GM23338 (cell line): ENCODE results near the gene MAIP1.

Experiments used
- CREB1 ChIP-seq: fragments of 250-450 bp; sonication (Bioruptor Pico); IDR thresholded peaks from 2 replicates; pipeline ENCODE4 v1.5.0; 2020; ENCODE audit warnings: low read depth, mild to moderate bottlenecking, moderate library complexity
- CTCF ChIP-seq, 2 experiments: fragments of 200-600 bp in 1 of 2; sonication (generic) in 1 of 2; conservative IDR thresholded peaks; 2 replicates each; pipeline versions ENCODE4 v1.5.1 to v1.6.1; 2016 to 2017; ENCODE audit warnings: antibody characterized with exemption in 2 of 2, low read depth in 2 of 2, mild to moderate bottlenecking in 2 of 2, moderate library complexity in 1 of 2
- EZH2 ChIP-seq: fragments of 200-600 bp; sonication (generic); IDR thresholded peaks from one replicate; pipeline ENCODE4 v1.8.0; 2017; ENCODE audit warnings: antibody characterized with exemption, mild to moderate bottlenecking, low read depth; ENCODE audit not compliant: unreplicated experiment
- EZH2phosphoT487 ChIP-seq: fragments of 200-600 bp; sonication (generic); IDR thresholded peaks from one replicate; pipeline ENCODE4 v1.8.1; 2018; ENCODE audit warnings: antibody characterized with exemption; ENCODE audit not compliant: unreplicated experiment
- JUNB ChIP-seq: IDR thresholded peaks from one replicate; pipeline ENCODE4 v1.6.1; 2016; ENCODE audit warnings: antibody characterized with exemption; ENCODE audit not compliant: unreplicated experiment
- POLR2AphosphoS5 ChIP-seq: IDR thresholded peaks from 2 replicates; pipeline ENCODE4 v1.6.1; 2016; ENCODE audit warnings: antibody characterized with exemption, low read depth
- TF ChIP-seq, protein P1 (sequence below): fragments of 250-450 bp; sonication (Bioruptor Pico); IDR thresholded peaks from 2 replicates; pipeline ENCODE4 v1.5.0; 2020; ENCODE audit warnings: mild to moderate bottlenecking, moderate library complexity
- TF ChIP-seq, protein P2 (sequence below): IDR thresholded peaks from one replicate; pipeline ENCODE4 v1.6.1; 2018; ENCODE audit warnings: antibody characterized with exemption; ENCODE audit not compliant: unreplicated experiment
- TF ChIP-seq, protein P3 (sequence below): IDR thresholded peaks from 2 replicates; pipeline ENCODE4 v1.6.1; 2016; ENCODE audit warnings: antibody characterized with exemption

DNA sequence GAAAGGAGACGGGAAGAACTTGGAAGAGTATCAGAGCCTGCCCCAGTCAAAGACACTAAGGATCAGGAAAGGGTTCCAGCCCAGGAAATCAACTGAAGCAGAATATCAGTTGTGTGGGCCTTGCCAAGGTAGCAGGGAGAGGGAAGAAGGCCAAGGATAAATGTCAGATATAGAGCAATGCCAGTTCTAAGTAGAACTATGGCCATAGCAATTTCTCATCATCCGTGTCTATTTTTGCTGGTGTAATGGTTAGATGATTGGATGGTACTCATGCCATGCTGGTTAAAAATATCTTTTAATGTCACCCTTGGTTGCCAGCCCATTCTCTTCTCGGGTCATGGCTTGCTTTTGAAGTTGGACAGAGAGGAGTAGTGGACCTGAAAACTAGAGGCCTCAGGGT lies 41.9 kb downstream of the MAIP1 start:
- TF ChIP-seq CTCF (conservative IDR thresholded peaks at IDR 0.05; ENCODE audit: low read depth in 2 of 2), result no peak
- TF ChIP-seq POLR2AphosphoS5, result no peak
- TF ChIP-seq EZH2, result no peak
- TF ChIP-seq EZH2phosphoT487, result no peak
- TF ChIP-seq, protein P1, sequence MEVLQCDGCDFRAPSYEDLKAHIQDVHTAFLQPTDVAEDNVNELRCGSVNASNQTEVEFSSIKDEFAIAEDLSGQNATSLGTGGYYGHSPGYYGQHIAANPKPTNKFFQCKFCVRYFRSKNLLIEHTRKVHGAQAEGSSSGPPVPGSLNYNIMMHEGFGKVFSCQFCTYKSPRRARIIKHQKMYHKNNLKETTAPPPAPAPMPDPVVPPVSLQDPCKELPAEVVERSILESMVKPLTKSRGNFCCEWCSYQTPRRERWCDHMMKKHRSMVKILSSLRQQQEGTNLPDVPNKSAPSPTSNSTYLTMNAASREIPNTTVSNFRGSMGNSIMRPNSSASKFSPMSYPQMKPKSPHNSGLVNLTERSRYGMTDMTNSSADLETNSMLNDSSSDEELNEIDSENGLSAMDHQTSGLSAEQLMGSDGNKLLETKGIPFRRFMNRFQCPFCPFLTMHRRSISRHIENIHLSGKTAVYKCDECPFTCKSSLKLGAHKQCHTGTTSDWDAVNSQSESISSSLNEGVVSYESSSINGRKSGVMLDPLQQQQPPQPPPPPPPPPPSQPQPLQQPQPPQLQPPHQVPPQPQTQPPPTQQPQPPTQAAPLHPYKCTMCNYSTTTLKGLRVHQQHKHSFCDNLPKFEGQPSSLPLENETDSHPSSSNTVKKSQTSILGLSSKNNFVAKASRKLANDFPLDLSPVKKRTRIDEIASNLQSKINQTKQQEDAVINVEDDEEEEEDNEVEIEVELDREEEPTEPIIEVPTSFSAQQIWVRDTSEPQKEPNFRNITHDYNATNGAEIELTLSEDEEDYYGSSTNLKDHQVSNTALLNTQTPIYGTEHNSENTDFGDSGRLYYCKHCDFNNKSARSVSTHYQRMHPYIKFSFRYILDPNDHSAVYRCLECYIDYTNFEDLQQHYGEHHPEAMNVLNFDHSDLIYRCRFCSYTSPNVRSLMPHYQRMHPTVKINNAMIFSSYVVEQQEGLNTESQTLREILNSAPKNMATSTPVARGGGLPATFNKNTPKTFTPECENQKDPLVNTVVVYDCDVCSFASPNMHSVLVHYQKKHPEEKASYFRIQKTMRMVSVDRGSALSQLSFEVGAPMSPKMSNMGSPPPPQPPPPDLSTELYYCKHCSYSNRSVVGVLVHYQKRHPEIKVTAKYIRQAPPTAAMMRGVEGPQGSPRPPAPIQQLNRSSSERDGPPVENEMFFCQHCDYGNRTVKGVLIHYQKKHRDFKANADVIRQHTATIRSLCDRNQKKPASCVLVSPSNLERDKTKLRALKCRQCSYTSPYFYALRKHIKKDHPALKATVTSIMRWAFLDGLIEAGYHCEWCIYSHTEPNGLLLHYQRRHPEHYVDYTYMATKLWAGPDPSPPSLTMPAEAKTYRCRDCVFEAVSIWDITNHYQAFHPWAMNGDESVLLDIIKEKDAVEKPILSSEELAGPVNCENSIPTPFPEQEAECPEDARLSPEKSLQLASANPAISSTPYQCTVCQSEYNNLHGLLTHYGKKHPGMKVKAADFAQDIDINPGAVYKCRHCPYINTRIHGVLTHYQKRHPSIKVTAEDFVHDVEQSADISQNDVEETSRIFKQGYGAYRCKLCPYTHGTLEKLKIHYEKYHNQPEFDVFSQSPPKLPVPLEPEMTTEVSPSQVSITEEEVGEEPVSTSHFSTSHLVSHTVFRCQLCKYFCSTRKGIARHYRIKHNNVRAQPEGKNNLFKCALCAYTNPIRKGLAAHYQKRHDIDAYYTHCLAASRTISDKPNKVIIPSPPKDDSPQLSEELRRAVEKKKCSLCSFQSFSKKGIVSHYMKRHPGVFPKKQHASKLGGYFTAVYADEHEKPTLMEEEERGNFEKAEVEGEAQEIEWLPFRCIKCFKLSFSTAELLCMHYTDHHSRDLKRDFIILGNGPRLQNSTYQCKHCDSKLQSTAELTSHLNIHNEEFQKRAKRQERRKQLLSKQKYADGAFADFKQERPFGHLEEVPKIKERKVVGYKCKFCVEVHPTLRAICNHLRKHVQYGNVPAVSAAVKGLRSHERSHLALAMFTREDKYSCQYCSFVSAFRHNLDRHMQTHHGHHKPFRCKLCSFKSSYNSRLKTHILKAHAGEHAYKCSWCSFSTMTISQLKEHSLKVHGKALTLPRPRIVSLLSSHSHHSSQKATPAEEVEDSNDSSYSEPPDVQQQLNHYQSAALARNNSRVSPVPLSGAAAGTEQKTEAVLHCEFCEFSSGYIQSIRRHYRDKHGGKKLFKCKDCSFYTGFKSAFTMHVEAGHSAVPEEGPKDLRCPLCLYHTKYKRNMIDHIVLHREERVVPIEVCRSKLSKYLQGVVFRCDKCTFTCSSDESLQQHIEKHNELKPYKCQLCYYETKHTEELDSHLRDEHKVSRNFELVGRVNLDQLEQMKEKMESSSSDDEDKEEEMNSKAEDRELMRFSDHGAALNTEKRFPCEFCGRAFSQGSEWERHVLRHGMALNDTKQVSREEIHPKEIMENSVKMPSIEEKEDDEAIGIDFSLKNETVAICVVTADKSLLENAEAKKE (CRISPR knock-in tag), result no peak
- TF ChIP-seq, protein P2, sequence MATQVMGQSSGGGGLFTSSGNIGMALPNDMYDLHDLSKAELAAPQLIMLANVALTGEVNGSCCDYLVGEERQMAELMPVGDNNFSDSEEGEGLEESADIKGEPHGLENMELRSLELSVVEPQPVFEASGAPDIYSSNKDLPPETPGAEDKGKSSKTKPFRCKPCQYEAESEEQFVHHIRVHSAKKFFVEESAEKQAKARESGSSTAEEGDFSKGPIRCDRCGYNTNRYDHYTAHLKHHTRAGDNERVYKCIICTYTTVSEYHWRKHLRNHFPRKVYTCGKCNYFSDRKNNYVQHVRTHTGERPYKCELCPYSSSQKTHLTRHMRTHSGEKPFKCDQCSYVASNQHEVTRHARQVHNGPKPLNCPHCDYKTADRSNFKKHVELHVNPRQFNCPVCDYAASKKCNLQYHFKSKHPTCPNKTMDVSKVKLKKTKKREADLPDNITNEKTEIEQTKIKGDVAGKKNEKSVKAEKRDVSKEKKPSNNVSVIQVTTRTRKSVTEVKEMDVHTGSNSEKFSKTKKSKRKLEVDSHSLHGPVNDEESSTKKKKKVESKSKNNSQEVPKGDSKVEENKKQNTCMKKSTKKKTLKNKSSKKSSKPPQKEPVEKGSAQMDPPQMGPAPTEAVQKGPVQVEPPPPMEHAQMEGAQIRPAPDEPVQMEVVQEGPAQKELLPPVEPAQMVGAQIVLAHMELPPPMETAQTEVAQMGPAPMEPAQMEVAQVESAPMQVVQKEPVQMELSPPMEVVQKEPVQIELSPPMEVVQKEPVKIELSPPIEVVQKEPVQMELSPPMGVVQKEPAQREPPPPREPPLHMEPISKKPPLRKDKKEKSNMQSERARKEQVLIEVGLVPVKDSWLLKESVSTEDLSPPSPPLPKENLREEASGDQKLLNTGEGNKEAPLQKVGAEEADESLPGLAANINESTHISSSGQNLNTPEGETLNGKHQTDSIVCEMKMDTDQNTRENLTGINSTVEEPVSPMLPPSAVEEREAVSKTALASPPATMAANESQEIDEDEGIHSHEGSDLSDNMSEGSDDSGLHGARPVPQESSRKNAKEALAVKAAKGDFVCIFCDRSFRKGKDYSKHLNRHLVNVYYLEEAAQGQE, result no peak
- TF ChIP-seq, protein P3, sequence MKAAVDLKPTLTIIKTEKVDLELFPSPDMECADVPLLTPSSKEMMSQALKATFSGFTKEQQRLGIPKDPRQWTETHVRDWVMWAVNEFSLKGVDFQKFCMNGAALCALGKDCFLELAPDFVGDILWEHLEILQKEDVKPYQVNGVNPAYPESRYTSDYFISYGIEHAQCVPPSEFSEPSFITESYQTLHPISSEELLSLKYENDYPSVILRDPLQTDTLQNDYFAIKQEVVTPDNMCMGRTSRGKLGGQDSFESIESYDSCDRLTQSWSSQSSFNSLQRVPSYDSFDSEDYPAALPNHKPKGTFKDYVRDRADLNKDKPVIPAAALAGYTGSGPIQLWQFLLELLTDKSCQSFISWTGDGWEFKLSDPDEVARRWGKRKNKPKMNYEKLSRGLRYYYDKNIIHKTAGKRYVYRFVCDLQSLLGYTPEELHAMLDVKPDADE, result no peak
- no peak for TF ChIP-seq CREB1 (CRISPR knock-in tag)
- no peak for TF ChIP-seq JUNB
